Measurements from ENCODE around the gene PTPRN2.
"Not testable (repeated sequence)": the region's sequence is repeated elsewhere in the genome, so short reads cannot be mapped to it uniquely, and the experiment has no call there.

Gene PTPRN2

DNA sequence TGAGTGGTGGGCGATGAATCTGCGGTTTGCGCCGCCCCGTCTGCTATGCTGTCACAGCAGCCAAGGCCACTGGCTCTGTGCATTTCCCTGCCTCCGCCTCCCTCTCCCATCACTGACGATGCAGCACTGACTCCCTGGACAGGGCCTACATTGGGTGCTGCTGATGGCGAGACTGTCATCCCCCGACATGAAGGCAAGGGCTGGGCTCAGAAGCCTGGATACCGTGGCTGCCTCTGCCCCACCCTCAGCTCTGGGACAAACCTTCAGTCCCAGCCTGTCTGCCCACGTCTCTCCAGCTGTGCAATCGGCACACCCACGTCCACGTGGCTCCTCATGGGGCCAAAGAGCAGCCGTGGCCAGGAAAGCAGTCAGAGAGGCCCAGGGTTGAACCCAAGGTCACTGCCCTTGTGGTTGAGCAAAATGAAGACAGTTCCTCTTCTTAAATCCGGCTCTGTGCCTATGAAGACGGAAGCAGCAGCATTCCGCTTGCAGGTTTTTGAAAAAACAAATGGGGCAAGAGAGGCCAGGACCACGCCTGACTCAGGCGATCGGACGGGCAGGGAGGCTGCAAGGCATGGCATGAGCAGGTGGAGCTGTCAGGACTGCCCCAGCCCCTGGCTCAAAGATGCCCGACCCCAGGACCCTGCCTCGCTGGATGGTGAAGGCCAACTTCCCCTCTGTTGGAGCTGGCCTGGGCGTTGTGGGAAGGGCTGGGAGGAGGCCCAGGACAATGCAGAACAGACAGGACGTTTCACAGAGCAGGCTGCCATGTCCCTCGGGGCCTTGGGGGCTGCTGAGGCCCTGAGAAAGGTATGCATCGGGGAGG, 733.3 kb downstream of the PTPRN2 start:
- peak in 7 of 14 donors; percentile 7 to 57 (median 26) for DNase-seq

GRCh38 chr7:157853789-157854065, 733.9 kb downstream of the PTPRN2 start:
- DNase-seq: no peak

GRCh38 chr7:157853076-157853788, 734.4 kb downstream of the PTPRN2 start:
- no peak for DNase-seq

DNA sequence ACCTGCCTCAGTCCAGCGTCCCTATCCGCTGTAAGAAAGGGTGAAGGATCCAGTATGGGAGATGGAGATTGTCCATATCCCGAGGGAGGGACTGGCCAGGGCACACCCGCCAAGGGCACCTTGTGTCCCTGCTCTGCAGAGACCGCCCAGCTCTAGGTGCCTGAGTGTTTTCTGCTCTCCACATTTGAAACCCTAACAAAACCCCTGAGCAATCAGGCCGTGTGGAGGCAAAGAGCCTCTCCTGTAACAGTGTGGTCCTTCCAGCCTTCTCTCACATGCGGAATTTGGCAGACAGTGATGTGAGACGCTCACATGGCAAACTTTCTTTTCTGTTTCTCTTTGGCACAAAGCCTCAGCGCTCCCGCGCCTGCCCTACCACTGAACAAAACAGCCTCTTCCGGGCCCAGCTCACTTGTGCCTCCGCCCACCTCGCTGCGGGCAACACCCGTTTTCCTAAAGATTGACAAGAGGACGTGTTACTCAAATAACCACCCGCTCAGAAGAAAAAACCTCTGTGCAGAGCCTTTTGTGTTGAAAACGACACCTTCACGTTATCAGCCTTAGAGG, 736.0 kb downstream of the PTPRN2 start:
- peak in 6 of 14 donors; percentile 18 to 31 (median 24) for DNase-seq

DNA sequence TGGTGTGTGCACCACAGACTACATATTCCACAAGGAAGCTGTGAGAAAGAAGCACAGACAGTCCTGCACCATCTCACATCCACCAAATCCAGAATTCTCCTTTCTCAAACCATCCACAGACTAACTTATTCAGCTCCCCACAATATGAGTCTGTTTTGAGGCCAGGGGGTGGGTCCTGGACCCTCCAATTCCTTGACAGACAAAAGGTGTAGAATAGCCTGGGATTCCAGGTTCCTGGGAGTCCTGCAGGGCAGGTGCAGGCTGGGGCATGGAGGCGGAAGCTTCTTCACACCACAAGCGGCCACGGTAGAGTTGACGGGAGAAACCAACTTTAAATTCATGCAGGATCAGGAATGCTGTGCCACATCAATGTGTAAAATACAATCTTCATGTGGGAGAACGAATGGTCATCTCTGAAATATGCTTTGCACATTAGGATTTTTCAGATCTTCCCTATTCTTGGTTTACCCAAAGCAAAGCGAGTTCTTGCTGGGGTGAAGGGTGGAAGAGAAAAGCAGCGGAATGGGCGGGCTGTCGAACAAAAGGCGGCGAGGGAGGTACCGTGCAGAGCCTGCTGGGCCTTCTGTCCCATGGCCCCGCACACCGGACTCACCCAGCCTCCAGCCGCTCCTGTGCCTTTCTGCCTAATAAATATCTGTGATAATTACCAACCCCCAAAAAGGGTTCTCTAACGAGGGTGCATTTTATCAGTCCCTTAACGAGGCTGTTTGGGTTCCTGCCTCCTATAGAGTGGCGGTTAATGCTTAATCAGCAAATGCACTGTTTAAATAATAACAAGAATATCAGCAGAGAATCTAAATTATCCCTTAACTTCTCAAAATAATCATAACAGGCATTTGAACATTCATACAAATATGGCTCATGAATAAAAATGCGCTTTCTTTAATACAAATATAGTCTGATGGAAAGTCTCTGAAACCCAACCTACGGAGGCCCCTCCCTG, 736.9 kb downstream of the PTPRN2 start:
- no peak for DNase-seq

DNA sequence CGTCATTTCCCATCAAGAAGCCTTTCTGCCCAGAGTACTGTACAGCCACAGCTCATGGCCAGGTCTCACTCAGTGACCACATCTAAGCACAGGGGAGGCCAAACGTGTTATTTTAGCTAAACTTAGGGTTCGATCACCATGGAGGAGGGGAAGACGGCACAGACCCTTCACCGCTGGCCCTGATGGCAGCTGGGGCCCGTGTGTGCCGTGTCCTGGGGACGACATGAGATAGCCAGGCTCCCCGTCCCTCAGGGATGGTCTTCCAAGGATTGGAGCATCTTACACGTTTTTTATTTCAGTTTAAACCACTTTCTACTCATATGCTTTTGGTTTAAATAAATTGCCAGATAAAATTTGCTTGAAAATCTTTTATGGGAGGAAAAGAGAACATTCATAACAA, 737.9 kb downstream of the PTPRN2 start:
- DNase-seq: no peak

DNA sequence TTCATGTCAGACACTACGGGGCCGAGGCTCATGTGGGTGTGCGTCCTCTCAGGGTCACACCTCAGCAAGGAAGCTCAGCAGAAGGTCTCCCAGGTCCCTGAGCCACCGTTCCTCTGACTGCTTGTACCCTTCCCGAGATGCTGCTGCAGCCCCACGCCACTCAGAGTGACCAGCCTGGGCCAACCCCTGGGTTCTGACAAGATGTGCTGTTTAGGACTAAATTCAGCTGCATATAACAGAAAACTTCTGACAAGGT, 738.4 kb downstream of the PTPRN2 start:
- DNase-seq: no peak

DNA sequence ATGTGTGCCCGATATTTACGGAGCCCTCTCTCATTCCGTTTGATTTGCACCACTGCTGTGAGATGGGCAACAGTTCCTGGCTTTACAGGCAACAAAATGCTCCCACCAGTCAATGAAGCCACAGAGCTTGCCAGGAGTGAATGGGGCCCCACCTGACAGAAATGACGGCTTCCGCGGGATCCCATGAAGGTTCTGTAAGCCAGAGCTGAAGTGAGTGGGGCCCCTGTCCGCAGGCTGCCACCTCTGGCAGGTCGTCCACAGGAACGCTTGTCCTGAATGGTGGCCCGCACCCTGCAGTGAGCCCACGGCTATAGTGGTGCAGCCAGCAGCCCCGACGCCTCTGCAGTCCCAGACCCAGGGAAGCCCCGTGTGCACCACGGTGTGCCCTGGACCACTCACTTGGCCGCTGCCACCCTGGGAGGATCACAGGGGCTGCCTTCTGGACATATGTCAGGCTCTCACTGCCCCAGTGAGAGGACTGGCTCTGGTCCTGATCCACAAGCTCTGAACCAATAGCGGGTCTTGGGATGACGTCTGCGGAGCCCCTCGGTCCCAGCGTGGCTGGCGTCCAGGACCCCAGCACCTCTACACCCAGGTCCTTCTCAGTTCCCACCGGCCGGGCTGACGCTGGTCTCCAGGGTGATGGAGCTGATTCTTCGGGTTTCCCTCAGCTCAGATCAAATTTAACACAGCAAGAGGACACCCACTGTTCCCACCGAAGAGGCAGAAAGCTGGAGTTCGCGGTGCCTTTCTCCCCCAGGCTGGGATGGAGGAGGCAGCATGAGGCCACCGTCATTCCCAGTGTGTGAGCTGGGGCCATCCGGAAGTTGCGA, 738.9 kb downstream of the PTPRN2 start:
- no peak for DNase-seq

GRCh38 chr7:157847756-157848487, 739.7 kb downstream of the PTPRN2 start:
- DNase-seq: not testable (repeated sequence)

DNA sequence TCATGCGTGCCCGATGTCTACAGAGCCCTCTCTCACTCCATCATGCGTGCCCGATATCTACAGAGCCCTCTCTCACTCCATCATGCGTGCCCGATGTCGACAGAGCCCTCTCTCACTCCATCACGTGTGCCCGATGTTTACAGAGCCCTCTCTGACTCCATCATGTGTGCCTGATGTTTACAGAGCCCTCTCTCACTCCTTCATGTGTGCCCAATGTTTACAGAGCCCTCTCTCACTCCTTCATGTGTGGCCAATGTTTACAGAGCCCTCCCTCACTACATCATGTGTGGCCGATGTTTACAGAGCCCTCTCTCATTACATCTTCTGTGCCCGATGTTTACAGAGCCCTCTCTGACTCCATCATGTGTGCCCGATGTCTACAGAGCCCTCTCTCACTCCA, 740.9 kb downstream of the PTPRN2 start:
- not testable (repeated sequence) for DNase-seq

GRCh38 chr7:157846271-157846670, 741.4 kb downstream of the PTPRN2 start:
- DNase-seq: no peak

GRCh38 chr7:157845203-157845835, 742.3 kb downstream of the PTPRN2 start:
- DNase-seq: no peak

DNA sequence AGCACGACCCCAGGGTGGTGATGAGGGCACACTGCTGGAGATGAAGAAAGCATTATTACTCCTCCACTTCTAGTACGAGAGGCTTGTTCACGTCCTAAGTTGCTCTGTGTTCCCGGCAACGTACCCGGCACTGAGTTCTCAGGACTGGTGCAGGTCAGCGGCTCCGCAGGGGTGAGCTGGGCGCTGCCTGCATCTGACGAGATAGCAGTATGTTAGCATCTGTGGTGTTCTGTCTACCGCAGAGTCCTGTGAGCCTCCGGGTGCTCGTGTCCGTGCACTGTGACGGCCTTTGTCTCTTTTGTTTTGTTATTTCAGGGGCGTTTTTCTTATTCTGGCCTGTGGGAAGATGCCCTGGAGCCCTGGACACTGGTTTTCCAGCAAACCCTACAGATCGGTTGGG, 743.0 kb downstream of the PTPRN2 start:
- DNase-seq: no peak

DNA sequence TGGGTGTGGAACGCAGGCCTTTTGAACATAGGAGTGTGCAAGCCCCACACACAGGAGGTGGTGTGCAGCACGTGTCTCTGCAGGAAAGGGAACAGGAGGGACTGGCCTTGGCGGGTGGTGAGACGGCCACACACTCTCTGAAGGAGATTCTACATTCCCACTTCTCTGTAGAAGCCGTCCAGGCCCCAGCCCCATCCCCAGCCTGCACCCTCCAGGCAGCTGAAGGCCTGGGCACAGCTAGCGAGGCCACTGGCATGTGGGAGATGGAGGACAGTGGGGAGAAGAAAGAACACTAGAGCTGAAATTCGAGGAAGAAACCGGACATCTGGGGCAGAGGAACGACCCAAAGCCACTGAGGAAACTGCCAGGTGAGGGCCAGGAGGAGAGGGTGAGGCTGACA, 743.5 kb downstream of the PTPRN2 start:
- DNase-seq: no peak

DNA sequence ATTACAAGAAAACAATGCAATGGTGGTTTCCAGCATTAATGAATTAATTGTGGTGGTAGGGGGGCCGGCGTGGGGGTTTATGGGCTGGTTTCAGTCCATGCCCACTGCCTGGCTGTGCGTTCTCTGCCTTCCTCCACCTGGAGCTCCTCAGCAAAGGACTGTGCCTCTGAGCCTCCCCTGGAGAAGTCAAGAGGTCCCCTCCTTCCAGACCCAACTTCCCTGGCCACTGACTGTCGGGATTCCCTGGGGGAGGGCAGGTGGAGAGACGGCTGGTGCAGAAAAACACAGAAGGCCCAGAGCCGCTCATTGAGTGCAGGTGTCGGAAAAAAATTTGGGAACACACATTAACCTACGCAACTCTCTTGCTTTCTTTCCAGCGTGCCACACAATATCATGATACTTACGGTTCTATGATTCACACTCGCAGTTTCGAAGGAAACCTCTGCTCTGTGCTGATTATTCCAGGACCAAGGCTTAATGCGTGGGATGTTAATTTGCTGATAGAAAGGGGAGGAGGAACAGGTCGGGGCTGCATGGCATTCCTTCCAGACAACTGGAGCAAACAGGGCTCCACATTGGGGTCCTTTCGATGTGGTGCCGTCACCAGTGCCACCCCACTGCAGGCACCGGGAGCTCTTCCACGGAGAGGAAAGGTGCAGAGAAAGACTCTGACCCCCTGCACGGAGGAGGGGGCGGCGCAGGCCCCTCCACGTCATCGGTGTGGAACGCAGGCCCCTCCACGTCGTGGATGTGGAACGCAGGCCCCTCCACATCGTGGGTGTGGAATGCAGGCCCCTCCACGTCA, 744.1 kb downstream of the PTPRN2 start:
- no peak for DNase-seq

DNA sequence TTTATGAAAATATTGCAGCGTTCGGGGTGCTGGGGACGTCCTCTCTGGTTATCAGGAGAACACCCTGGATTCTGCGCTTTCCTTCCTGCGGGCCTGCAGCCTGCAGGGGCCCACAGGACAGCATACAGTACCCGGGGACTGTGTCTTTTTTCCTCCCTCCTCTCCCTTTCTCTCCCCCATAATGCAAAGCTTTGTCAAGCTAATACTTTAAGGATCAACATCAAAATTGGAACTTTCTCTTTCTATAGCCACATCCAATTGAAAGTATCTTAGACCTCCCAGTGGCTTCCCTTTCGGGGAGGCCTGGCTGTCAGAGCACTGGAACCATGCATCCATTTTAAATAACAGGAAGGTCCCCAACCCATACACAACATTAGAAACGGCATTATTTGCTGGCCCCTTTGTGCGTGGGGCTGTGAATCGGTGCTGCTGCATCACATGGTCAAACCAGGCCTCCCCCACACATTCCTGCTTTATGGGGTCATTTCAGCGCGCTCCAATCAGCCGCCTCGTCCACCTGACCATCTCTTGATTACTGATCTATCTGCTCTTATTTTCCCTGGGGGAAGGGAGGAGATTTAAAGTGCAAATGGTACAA, 745.8 kb downstream of the PTPRN2 start:
- DNase-seq: no peak

GRCh38 chr7:157840914-157841772, 746.5 kb downstream of the PTPRN2 start:
- no peak for DNase-seq

DNA sequence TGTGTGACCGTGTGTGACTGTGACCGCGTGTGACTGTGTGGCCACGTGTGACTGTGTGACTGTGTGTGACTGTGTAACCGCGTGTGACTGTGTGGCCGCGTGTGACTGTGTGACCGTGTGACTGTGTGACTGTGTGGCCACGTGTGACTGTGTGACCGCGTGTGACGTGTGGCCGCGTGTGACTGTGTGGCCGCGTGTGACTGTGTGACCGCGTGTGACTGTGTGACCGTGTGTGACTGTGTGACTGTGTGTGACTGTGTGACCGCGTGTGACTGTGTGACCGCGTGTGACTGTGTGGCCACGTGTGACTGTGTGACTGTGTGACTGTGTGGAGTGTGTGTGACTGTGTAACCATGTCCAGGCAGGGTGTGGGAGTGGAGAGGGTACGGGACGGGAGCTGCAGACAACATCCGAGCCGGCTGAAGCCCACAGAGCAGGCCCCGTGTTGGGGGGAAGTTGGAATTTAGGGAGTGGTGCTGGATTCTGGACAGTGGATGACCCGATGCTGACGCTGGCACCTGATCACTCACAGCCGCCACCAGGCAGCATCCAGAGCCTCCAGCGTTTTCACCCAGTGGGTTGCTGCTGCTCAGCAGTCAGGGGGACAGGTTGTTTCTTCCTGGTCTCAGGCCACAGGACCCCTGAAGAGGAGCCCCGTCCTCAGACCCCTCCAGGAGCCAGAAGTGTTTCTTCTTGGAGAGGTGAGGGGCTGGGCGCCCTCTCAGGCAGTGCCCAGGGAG, 747.3 kb downstream of the PTPRN2 start:
- DNase-seq: no peak
